Measurements from ENCODE around the gene ARNT2.

The ARNT2 gene

GRCh38 chr15:80576519-80577090 lies 172.4 kb downstream of the ARNT2 start:
- DNase-seq (ENCODE audit: low spot score) = no peak

GRCh38 chr15:80577552-80578205 lies 173.5 kb downstream of the ARNT2 start:
- DNase-seq (ENCODE audit: low spot score) = no peak

DNA sequence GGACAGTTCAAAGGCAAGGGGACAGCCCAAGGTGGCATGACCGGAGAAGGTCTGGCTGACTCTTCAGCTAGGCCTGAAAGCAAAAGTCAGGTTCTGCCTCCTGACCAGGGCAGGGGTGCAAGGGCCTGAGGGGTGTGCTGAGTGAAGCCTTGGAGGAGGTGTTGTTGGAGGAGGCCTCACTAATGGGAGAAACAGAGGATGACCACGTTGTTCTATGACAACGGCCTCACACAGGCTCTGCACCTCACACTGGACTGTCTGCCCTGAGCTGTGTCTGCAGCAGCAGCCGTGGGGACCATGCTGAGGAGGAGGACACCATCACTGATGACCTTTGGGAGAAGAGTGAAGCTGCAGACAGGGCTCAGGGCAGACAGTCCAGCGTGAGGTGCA lies 174.0 kb downstream of the ARNT2 start:
- DNase-seq (ENCODE audit: low spot score) = no peak

DNA sequence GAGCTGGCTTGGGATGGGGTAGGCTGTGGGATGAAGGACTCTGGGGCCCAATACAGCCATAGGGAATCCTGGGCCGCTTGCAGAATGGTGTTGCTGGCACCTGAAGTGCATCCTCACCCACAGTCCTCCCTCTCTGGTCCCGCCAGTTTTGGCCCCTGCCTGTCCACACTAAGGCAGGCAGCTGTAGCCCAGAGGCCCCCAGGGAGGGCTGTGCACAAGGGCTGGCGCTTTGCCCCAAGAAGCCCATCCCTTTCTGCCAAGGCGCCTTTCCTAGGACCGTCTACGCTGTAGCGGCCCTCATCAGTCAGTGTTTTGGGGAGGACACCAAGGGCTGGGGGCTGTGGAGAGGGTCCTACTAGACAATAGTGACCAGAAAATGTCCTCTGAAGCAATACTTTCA lies 174.7 kb downstream of the ARNT2 start:
- DNase-seq (ENCODE audit: low spot score) = no peak

- DNase-seq (ENCODE audit: low spot score) = no peak
Measured at GRCh38 chr15:80579611-80580010, 175.4 kb downstream of the ARNT2 start.

- no peak for DNase-seq (ENCODE audit: low spot score)
Measured at GRCh38 chr15:80580106-80580505, 175.9 kb downstream of the ARNT2 start.

- DNase-seq (ENCODE audit: low spot score) = no peak
Measured at GRCh38 chr15:80580536-80581260, 176.5 kb downstream of the ARNT2 start.

- no peak for DNase-seq (ENCODE audit: low spot score)
Measured at GRCh38 chr15:80581976-80582375, 177.8 kb downstream of the ARNT2 start.

DNA sequence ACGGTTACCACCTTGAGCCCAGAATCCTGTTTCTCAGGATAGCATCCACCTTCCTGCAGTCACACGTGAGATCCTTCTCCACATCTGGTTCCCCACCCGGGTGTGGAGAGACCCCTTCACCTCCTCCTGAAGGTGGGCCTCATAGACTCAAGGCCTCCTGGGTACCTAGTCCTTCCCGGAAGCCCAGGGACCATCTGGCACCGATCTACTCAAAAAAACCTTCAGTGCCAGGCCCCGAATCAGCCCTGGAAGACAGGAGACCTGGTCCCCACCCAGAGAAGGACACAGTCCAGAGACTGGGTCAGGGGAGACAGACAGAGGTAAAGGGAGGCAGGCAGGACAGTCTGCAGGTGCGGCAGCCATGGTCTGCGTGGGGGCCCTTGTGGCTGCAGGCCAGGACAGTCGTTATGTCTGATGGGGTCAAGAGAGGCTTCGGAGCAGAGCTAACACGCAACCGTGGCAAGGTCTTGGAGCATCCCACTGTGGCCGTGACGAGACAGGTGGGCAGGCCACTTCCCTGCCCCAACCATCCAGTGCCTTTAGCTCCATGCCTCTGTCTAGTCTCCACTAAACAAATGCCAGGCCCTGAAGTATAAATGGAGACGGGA lies 178.7 kb downstream of the ARNT2 start:
- no peak for DNase-seq (ENCODE audit: low spot score)

DNA sequence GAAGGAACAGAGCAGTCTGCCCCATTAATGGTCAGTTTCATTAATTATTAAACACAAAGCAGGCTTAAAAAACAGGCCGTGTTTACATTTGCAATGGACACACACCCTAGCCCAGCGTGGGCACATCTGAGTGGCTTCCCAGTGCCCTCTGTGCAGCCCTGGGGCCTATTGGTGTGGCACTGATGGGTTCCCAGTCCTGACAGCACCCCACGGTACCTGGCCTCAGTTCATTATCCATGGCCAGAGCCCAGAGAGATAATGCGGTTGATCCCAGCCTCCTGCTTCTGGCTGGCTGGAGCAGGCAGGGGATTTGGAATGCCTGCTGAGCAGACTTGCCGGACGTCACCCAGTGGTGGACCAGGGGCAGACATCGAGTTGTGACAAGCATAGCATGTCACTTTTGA lies 180.4 kb downstream of the ARNT2 start:
- no peak for DNase-seq (ENCODE audit: low spot score)

- no peak for DNase-seq (ENCODE audit: low spot score)
Measured at GRCh38 chr15:80584973-80585525, 180.9 kb downstream of the ARNT2 start.

DNA sequence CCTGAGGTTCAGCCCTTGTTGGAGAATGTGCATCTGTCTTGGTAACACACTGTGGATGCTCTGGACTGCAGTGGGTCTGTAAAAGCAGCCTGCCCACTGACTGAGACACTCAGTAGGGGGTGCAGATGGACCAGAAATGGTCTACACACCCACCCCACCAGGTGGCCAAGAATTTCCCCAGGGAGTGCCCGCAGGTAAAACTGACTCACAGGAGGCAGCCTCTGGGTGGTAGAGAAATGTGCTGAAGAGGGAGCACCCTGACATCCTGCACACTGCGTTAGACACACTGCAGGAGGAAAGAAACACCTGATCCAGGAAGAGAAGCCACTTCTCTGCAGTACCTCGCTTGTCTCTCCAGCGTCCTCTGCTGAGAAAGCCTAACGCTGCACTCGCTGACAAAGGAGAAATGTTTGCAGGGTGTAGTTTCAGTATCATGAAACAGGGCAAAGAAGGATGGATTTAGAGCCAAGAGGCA lies 181.4 kb downstream of the ARNT2 start:
- no peak for DNase-seq (ENCODE audit: low spot score)

- no peak for DNase-seq (ENCODE audit: low spot score)
Measured at GRCh38 chr15:80586161-80586560, 182.0 kb downstream of the ARNT2 start.

- DNase-seq (ENCODE audit: low spot score) = no peak
Measured at GRCh38 chr15:80587007-80587406, 182.8 kb downstream of the ARNT2 start.

GRCh38 chr15:80587816-80588456 lies 183.8 kb downstream of the ARNT2 start:
- DNase-seq (ENCODE audit: low spot score) = no peak

- DNase-seq (ENCODE audit: low spot score) = no peak
Measured at GRCh38 chr15:80588801-80589200, 184.6 kb downstream of the ARNT2 start.

GRCh38 chr15:80590761-80591355 lies 186.7 kb downstream of the ARNT2 start:
- no peak for DNase-seq (ENCODE audit: low spot score)

- no peak for DNase-seq (ENCODE audit: low spot score)
Measured at GRCh38 chr15:80591471-80591870, 187.3 kb downstream of the ARNT2 start.

- no peak for DNase-seq (ENCODE audit: low spot score)
Measured at GRCh38 chr15:80591938-80592825, 188.0 kb downstream of the ARNT2 start.

DNA sequence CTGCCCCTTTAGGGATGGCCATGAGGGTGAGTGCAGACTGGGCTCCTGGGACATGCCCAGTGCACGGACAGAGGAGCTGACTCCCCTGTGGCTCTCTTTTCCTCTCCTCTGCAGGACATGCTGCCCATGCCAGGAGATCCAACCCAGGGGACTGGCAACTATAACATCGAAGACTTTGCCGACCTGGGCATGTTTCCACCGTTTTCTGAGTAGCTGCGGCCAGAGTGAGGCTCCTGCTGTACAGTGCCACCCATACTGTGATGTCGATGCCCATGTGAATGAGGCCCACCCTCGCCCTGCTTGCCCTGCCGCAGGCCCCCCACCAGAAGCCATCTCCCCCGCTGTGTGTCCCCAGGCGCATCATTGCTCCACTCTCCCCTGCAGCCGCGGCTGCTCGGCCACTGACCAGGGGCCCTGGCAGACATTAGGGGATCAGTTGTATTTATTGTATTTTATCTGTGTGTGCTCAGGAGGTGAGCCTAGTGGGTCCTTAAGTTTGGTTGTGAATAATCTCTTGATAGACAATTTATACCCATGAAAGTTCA lies 189.4 kb downstream of the ARNT2 start:
- no peak for DNase-seq (ENCODE audit: low spot score)

Measured in CD4-positive, alpha-beta T cell treated with Interleukin-6 at 100 ng/mL for 8 hours (primary cell).